NCI-H2171 (cell line): Measurements from ENCODE around the gene DCLK2.
A peak's percentile ranks its signal among the peaks of the same experiment; 100 is the strongest.

Source experiments
- DNase-seq: peaks from one replicate; lab custom pipeline; 2025; lab: John Stamatoyannopoulos, UW

The DCLK2 gene

GRCh38 chr4:150069353-150069752 is 8.9 kb upstream of the DCLK2 start:
- DNase-seq: no peak

- no peak for DNase-seq
These were observed 7.6 kb upstream of the DCLK2 start for GRCh38 chr4:150070464-150071170.

- DNase-seq: no peak
These were observed 5.8 kb upstream of the DCLK2 start for GRCh38 chr4:150072471-150072870.

DNA sequence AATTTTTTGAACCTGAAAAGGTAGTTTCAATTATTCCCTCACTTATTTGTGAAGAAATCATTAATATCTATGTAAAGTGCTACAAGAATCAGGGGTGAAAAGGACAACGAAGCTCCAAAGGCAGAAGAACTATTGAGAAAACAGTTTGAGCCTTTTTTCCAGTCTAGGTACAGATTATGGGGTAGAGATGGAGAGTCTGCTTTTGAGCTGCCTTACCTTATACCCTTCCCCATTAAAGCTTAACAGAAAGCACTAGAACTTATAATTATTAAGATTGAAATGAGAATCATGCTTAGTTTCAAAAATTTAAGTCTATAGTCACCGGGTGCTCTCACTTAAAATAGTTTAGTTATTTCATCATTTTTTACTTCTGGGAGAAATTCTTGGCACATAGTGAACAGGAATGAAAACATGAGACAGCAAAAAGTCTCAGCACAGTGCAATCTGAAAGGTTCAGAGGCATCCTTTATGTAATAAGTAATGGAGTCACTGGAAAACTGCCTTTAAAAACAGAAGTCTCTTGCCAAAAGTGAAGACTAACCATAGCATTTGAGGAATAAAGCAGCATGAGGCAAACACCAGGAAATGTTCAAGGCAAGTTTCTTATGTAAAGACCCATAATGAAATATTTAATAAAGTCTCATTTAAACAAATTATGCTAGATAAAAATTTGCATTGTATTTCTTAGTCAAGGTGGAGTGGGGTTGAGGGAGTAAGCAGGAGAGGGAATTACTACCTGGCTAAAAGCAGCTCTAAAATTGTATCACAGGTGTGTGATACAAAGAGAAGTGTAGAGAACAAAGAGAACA is 5.1 kb upstream of the DCLK2 start:
- no peak for DNase-seq

GRCh38 chr4:150074064-150074463 is 4.2 kb upstream of the DCLK2 start:
- DNase-seq: no peak

GRCh38 chr4:150078579-150079080 is 385 bp downstream of the DCLK2 start:
- DNase-seq: peak; percentile 29

DNA sequence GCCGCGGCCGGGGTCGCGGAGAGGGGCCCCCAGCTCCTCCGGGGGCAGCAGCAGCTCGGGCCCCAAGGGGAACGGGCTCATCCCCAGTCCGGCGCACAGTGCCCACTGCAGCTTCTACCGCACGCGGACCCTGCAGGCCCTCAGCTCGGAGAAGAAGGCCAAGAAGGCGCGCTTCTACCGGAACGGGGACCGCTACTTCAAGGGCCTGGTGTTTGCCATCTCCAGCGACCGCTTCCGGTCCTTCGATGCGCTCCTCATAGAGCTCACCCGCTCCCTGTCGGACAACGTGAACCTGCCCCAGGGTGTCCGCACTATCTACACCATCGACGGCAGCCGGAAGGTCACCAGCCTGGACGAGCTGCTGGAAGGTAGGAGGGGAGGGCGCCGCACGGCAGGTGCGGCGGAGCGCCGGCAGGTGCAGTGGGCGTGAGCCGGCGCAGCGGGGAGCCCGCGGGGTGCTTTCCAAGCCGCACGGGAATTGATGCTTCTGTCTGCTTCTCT is 886 bp downstream of the DCLK2 start:
- DNase-seq: peak; percentile 11

- no peak for DNase-seq
These were observed 2.1 kb downstream of the DCLK2 start for GRCh38 chr4:150080337-150080736.

DNA sequence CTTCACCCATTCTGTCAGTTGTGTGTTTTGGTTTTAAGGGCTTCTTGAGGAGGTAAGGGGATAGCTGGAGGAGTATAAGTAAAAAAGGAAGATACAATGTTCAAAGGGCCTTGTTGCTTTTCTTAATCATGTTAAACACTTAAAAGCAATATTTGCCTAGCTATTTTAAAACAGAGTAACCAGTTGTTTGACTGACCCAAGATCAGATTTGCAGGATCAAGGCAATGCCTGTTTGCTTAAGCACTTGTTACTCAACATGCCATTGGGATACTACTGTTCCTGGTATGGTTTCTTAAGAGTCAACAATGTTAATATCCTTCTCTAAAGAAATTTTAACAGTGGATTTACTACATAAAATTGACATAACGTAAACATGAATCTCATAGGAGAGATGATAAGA is 2.6 kb downstream of the DCLK2 start:
- DNase-seq: no peak

DNA sequence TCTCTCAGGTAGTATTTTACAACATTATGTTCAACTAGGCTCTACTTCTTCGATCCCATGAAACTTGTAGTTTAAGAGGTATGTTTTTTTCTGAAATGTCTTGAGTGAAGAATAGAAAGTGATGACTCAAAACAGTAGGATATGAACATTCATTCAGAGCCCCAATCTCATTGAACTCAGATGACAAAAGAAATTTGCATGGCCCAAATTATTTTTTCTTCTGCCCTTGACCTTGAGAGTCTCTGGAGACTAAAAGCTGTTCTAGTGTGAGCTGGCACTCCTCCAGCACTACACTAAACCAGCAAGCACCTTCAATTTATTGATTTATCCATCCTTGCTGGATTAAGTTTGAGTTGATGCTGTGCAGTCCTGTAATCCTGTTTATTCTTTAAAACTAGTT is 4.0 kb downstream of the DCLK2 start:
- DNase-seq: no peak

- DNase-seq: no peak
These were observed 8.8 kb downstream of the DCLK2 start for GRCh38 chr4:150087006-150087405.

DNA sequence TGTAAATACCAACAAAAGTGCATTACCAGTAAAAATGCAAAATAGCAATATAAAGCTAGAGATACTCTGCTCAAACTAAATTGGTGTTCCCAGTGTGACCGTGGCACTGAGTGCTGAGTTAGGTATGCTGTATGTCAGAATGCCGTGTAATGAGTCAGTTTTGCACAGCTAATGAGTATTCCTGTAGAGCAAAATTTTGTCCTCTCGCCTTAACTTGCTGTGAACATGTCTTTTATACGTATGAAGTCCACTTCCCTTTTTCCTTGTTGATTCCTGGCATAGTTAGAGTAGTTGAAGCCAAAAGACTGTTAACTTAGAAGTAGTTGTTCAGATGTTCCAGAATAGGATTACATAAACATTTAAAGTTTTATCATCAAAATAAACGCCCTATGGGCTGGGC is 11.5 kb downstream of the DCLK2 start:
- no peak for DNase-seq

DNA sequence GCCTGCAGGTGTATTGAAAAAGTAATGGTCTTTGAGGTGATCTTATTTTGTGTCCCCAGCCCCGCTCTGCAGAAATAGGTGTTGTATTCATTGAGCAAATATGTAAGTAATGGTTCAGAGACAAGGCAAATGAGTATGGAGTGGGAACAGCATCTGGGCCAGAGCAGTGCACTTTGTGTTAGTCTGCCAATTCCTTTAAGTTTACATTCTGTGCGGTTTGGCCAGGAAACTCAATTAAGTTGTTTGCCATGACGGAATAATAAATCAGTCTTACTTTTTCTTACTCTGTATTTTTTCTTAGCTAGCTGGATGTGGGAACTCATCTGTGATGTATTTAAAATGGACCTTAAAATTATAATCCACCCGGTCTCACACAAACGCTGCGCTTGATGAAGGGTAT is 12.6 kb downstream of the DCLK2 start:
- no peak for DNase-seq

DNA sequence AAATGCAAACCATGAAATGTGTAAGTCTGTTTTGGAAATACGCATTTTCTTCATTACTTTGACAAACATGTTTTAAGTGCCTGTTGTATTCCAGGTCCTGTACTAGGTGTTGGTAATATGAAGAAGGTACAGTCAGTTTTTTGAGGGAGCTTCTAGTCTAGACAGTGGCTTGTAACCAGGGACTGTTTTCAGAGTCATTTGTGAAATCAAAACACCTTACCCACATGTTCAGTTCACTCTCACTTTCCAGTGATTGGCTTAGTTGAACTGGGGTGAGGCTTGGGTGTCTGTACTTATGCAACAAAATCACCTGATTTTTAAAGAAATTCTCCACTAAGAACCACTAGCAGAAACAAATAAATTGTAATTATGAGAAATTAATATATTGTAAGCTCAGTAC is 16.4 kb downstream of the DCLK2 start:
- no peak for DNase-seq

DNA sequence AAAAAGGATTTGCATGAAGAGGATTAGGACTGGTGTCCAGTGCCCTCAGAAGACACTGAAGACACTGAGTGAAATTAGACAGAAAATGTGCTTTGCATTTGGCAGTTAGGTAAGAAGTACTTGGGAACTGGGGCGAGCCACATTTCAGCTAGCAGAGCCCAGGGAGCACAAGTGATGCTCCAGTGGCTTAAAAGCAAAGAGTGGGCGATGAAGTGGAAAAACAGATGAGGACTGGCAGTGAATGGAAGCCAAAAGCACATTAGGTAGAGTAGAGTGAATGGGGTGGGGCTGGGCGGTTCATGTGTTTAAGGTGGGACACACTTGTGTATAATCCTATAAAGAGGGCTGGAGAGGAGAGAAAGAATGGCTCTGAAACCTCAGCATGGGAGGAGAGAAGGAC is 18.4 kb downstream of the DCLK2 start:
- DNase-seq: no peak

GRCh38 chr4:150098214-150098613 is 20.0 kb downstream of the DCLK2 start:
- no peak for DNase-seq

- DNase-seq: no peak
These were observed 26.3 kb downstream of the DCLK2 start for GRCh38 chr4:150104404-150105027.

DNA sequence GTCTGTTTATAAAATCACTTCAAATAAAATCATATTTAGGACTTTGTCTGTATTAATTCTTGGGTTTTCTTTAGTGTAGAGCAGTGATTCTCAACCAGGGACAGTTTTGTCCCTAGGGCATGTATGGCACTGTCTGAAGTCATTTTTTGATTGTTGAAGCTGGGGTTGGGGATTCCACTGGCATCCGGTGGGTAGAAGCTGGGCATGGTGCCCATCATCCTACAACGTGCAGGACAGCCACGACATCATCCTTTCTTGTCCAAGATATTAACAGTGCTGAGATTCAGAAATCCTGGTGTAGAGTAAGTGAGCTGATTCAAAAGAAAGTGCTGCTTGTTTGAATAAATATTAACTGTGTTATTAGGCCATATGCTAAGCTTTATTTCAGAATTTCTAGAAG is 28.6 kb downstream of the DCLK2 start:
- DNase-seq: no peak

- DNase-seq: no peak
These were observed 30.4 kb downstream of the DCLK2 start for GRCh38 chr4:150108691-150109090.

DNA sequence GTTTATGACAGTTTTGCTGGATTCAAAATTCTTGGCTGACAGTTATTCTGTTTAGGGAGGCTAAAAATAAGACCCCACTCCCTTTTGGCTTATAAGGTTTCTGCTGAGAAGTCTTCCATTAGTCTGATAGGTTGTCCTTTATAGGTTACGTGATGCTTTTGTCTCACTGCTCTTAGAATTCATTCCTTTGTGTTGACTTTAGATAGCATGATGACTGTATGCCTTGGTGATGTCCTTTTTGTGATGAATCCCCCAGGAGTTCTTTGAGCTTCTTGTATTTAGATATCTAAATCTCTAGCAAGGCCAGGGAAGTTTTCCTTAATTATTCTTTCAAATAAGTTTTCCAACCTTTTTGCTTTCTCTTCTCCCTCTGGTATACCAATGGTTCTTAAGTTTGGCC is 36.4 kb downstream of the DCLK2 start:
- no peak for DNase-seq

GRCh38 chr4:150115851-150116250 is 37.6 kb downstream of the DCLK2 start:
- no peak for DNase-seq

- DNase-seq: no peak
These were observed 38.3 kb downstream of the DCLK2 start for GRCh38 chr4:150116506-150116905.

GRCh38 chr4:150117094-150117493 is 38.8 kb downstream of the DCLK2 start:
- no peak for DNase-seq
